IMR-90 (cell line): ENCODE results near the gene NFATC1. TPM values are rescaled to one million over a fixed set of nuclear protein-coding genes. Genes with fewer than 3 reads are reported as not detected.

Source experiments
- ATAC-seq: fragments of 200-7000 bp; cut with Tn5 transposase; 2 replicates; pipeline ENCODE4 v1.9.1; 2020; ENCODE audit warnings: low read depth, mild to moderate bottlenecking, moderate library complexity
- BruUV-seq: library from RNA; stranded (reverse); fragments of 400-500 nt; replicated peaks from 2 replicates; lab custom pipeline; 2021; lab: Mats Ljungman, UMichigan
- CTCF ChIA-PET: fragments of 300-600 bp; formaldehyde crosslinking; extraction: SDS; loops from one replicate; lab custom pipeline; 2021; ENCODE audit warnings: antibody characterized with exemption; lab: Yijun Ruan, JAX
- POLR2A ChIA-PET: fragments of 300-600 bp; sonication (Branson Sonifier 250); formaldehyde crosslinking; loops from one replicate; lab custom pipeline; 2022; ENCODE audit warnings: antibody characterized with exemption; ENCODE audit not compliant: unreplicated experiment; lab: Charles Lee
- DNase-seq: peaks from one replicate; pipeline ENCODE4 v3.0.0; 2013
- H2AFZ ChIP-seq: replicated peaks from 2 replicates; pipeline ENCODE3; 2013; ENCODE audit warnings: low read length, mild to moderate bottlenecking; ENCODE audit not compliant: poor library complexity
- H2AK5ac ChIP-seq: 2 replicates; pipeline ENCODE4 v1.6.1; 2013; ENCODE audit warnings: low read depth, low read length, inconsistent platforms
- H2AK9ac ChIP-seq: replicated peaks from 2 replicates; pipeline ENCODE3; 2013; ENCODE audit warnings: mild to moderate bottlenecking, low read depth, low read length, moderate library complexity; ENCODE audit not compliant: poor library complexity
- H2BK120ac ChIP-seq: 2 replicates; pipeline ENCODE4 v1.6.1; 2013; ENCODE audit warnings: low read depth, low read length, inconsistent platforms
- H2BK15ac ChIP-seq: 3 replicates; pipeline ENCODE4 v1.6.1; 2013; ENCODE audit warnings: low read depth, low read length, inconsistent platforms
- H2BK20ac ChIP-seq: 2 replicates; pipeline ENCODE4 v1.6.1; 2013; ENCODE audit warnings: low read depth, mild to moderate bottlenecking, inconsistent platforms, low read length, moderate library complexity
- H2BK5ac ChIP-seq: 2 replicates; pipeline ENCODE4 v1.6.1; 2013; ENCODE audit warnings: mild to moderate bottlenecking, low read depth, low read length, inconsistent platforms; ENCODE audit not compliant: poor library complexity, severe bottlenecking
- H3K14ac ChIP-seq: replicated peaks from 2 replicates; pipeline ENCODE4 v1.6.1; 2013; ENCODE audit warnings: low read depth, low read length, inconsistent platforms
- H3K18ac ChIP-seq: 2 replicates; pipeline ENCODE4 v1.6.1; 2013; ENCODE audit warnings: low read depth, low read length, control low read depth
- H3K23ac ChIP-seq: 2 replicates; pipeline ENCODE4 v1.6.1; 2013; ENCODE audit warnings: low read depth, low read length, inconsistent platforms
- H3K27ac ChIP-seq: 2 replicates; pipeline ENCODE4 v1.5.1; 2013; ENCODE audit warnings: mild to moderate bottlenecking, control low read depth, low read length; ENCODE audit not compliant: insufficient read depth
- H3K27me3 ChIP-seq: 2 replicates; pipeline ENCODE4 v1.6.1; 2013; ENCODE audit warnings: low read length; ENCODE audit not compliant: control insufficient read depth, insufficient read depth
- H3K36me3 ChIP-seq: 2 replicates; pipeline ENCODE4 v1.6.1; 2013; ENCODE audit warnings: low read length, mixed read lengths; ENCODE audit not compliant: control insufficient read depth, insufficient read depth
- H3K4ac ChIP-seq: 2 replicates; pipeline ENCODE4 v1.6.1; 2013; ENCODE audit warnings: low read depth, low read length, inconsistent platforms
- H3K4me1 ChIP-seq: 2 replicates; pipeline ENCODE4 v1.6.1; 2013; ENCODE audit warnings: low read length, mixed read lengths; ENCODE audit not compliant: control insufficient read depth, insufficient read depth
- H3K4me2 ChIP-seq: 2 replicates; pipeline ENCODE4 v1.6.1; 2013; ENCODE audit warnings: low read depth, mild to moderate bottlenecking, control low read depth, low read length, moderate library complexity
- H3K4me3 ChIP-seq: 2 replicates; pipeline ENCODE4 v1.5.1; 2013; ENCODE audit warnings: low read depth, mild to moderate bottlenecking, control low read depth, low read length, moderate library complexity; ENCODE audit not compliant: insufficient read depth
- H3K56ac ChIP-seq: 2 replicates; pipeline ENCODE4 v1.6.1; 2013; ENCODE audit warnings: low read length, inconsistent platforms; ENCODE audit not compliant: insufficient read depth; ENCODE audit errors: extremely low read depth
- H3K79me1 ChIP-seq, 2 experiments: 2 replicates each; pipeline ENCODE4 v1.6.1; 2013; ENCODE audit warnings: low read length in 2 of 2, inconsistent platforms in 1 of 2, low read depth in 1 of 2
- H3K9ac ChIP-seq: 2 replicates; pipeline ENCODE4 v1.6.1; 2013; ENCODE audit warnings: low read depth, low read length, control low read depth
- H3K9me1 ChIP-seq: 2 replicates; pipeline ENCODE4 v1.6.1; 2013; ENCODE audit warnings: low read length, inconsistent platforms; ENCODE audit not compliant: insufficient read depth
- H3K9me3 ChIP-seq: 2 replicates; pipeline ENCODE4 v1.6.1; 2013; ENCODE audit warnings: low read length; ENCODE audit not compliant: control insufficient read depth, insufficient read depth
- H4K20me1 ChIP-seq: 2 replicates; pipeline ENCODE4 v1.6.1; 2013; ENCODE audit warnings: low read length, inconsistent platforms; ENCODE audit not compliant: insufficient read depth
- H4K5ac ChIP-seq: 2 replicates; pipeline ENCODE4 v1.6.1; 2013; ENCODE audit warnings: mild to moderate bottlenecking, low read depth, low read length, control low read depth
- H4K8ac ChIP-seq, 2 experiments: 2 replicates each; pipeline ENCODE4 v1.6.1; 2013; ENCODE audit warnings: low read depth in 2 of 2, low read length in 2 of 2, control low read depth in 1 of 2, inconsistent platforms in 1 of 2
- H4K91ac ChIP-seq: 2 replicates; pipeline ENCODE4 v1.6.1; 2013; ENCODE audit warnings: low read depth, low read length, inconsistent platforms; ENCODE audit not compliant: insufficient read depth
- FOS ChIP-seq: fragments of 150-350 bp; IDR thresholded peaks from 2 replicates; pipeline ENCODE4 v1.6.1; 2016; ENCODE audit warnings: low read depth, low read length
- MAZ ChIP-seq: IDR thresholded peaks from 2 replicates; pipeline ENCODE4 v1.6.1; 2012; ENCODE audit warnings: low read depth, mild to moderate bottlenecking, low read length, improper control_type of control experiment, moderate library complexity, borderline replicate concordance
- NFE2L2 ChIP-seq: fragments of 150-350 bp; IDR thresholded peaks from 2 replicates; pipeline ENCODE4 v1.6.1; 2016; ENCODE audit warnings: low read depth, mild to moderate bottlenecking, low read length
- RAD21 ChIP-seq: IDR thresholded peaks from 2 replicates; pipeline ENCODE4 v1.6.1; 2012; ENCODE audit warnings: low read length, improper control_type of control experiment
- WGBS, 2 experiments: methylation state at CpG; one replicate each; pipeline versions ENCODE4 v1.1.5 to v1.1.7; 2013; ENCODE audit warnings: missing lambda C conversion rate in 2 of 2; ENCODE audit not compliant: insufficient read length in 1 of 2; ENCODE audit errors: extremely low coverage in 2 of 2; 5-methylcytosine and 5-hydroxymethylcytosine counted together
- dilution Hi-C: fragments of 300-500 bp; cut with HindIII; formaldehyde crosslinking; loops from one replicate; pipeline ENCODE4 v1.14.3; 2018; ENCODE audit warnings: low sequenced_read_pairs; ENCODE audit not compliant: unreplicated experiment
- in situ Hi-C: fragments of 300-500 bp; cut with MboI; formaldehyde crosslinking; loops from 3 replicates; pipeline ENCODE4 v1.14.3; 2019; ENCODE audit warnings: low sequenced_read_pairs, inconsistent platforms, mixed read lengths
- intact Hi-C: fragments of 100-400 bp; cut with micrococcal nuclease; formaldehyde crosslinking; loops from 2 replicates; pipeline ENCODE4 v1.10.0; 2022
- polyA plus RNA-seq, 3 experiments: library from polyadenylated mRNA; depleted of rRNA; stranded (reverse); fragments of >200 nt; gene quantifications; 2 replicates each; pipeline ENCODE4 v1.2.3, GENCODE V29; 2012; ENCODE audit warnings: low replicate concordance in 1 of 3
- total RNA-seq: library from RNA; depleted of rRNA; stranded (reverse); fragments of >200 nt; gene quantifications from 2 replicates; pipeline ENCODE4 v1.2.3, GENCODE V29; 2012
- TF ChIP-seq, protein P1 (sequence below): conservative IDR thresholded peaks from 2 replicates; pipeline ENCODE4 v1.5.1; 2012; ENCODE audit warnings: mild to moderate bottlenecking, low read depth, low read length, improper control_type of control experiment

Gene NFATC1
- total and polyA plus RNA-seq, 2 of the 4 experiments (the other 2 are of a cell fraction), result 0.36 to 1.8 TPM

DNA sequence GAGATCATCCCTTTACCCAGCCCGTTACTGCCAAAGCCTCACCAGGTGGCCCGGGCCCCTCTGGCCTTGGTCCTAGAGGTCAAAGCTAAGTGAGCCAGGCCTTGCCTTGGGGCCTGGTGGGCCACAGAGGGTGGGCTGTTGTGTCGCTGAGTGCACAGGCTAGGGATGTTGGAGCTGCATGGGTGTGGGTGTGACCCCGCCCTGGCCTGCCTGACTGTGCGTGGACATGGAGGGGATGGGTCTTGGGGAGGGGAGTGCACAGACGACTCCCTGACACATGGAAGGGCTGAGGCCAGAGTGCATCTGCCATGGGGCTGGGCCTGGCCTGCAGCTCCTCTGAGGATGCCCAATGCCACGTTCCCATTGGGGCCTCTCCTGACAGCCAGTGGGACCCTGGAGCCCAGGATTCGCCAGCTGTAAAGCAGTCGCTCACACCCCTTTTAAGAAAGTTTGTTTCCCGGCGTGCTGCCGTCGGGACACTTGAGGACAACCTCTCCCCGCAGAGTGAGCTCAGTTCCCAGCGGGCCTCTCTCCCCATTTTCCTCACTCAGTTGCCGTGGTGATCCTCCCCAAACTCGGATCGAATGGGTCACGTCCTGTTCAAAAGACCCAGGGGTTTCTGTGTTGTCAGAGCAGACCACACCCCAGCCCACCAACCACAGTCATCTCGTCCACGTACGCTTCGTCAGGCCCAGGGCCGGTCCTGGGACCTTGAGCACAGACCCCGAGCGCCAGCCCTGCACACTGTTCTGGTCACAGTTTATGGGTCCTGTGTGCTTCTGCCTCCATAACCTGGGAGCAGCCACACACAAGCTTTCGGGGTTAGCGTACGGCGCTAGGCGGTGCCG lies 93.5 kb downstream of the NFATC1 start:
- Histone ChIP-seq H3K4me3 (no peak overlapping the region), H3K9ac (no peak overlapping the region), H4K91ac (no peak overlapping the region), H3K27me3 (no peaks in the 10 kb centered on the region), H2BK15ac (no peak overlapping the region), H4K8ac (no peak overlapping the region), H3K14ac (no peak overlapping the region), H2BK5ac (no peak overlapping the region), H3K36me3 (no peaks in the 10 kb centered on the region), H3K27ac (no peak overlapping the region), H2BK120ac (no peak overlapping the region), H3K79me1 (no peaks in the 10 kb centered on the region), H3K56ac (no peak overlapping the region), H3K4ac (no peak overlapping the region), H2AK9ac (no peak overlapping the region), H3K9me1 (peaks cover 5% of the 10 kb centered on the region; the same call in 1 of the 2 replicates), H2AFZ (peak overlapping the region; percentile 43), H4K5ac (no peak overlapping the region), H3K4me1 (peaks cover 15% of the 10 kb centered on the region; the same call in 1 of the 2 replicates), H3K9me3 (no peaks in the 10 kb centered on the region), H2AK5ac (no peak overlapping the region), H3K4me2 (no peak overlapping the region), H3K18ac (no peak overlapping the region), H3K23ac (no peak overlapping the region), H2BK20ac (no peak overlapping the region), H4K20me1 (0 out of 2 replicates have a peak, but pooled peaks cover 3% of the 10 kb centered on the region)
- WGBS, 2 experiments, result 56% methylated on average over 13 of the region's 32 CpGs; no CpG with 5 or more reads in 1 of the 2 experiments
- in situ Hi-C loops (no loop called here), dilution Hi-C loops (no loop called here), intact Hi-C loops (no loop called here)
- BruUV-seq, result no TSS peak
- DNase-seq (no peak), ATAC-seq (no peak)
- TF ChIP-seq, protein P1, sequence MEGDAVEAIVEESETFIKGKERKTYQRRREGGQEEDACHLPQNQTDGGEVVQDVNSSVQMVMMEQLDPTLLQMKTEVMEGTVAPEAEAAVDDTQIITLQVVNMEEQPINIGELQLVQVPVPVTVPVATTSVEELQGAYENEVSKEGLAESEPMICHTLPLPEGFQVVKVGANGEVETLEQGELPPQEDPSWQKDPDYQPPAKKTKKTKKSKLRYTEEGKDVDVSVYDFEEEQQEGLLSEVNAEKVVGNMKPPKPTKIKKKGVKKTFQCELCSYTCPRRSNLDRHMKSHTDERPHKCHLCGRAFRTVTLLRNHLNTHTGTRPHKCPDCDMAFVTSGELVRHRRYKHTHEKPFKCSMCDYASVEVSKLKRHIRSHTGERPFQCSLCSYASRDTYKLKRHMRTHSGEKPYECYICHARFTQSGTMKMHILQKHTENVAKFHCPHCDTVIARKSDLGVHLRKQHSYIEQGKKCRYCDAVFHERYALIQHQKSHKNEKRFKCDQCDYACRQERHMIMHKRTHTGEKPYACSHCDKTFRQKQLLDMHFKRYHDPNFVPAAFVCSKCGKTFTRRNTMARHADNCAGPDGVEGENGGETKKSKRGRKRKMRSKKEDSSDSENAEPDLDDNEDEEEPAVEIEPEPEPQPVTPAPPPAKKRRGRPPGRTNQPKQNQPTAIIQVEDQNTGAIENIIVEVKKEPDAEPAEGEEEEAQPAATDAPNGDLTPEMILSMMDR, result no peak
- TF ChIP-seq RAD21, result no peak
- no peak for TF ChIP-seq NFE2L2
- TF ChIP-seq FOS, result no peak
- no peak for TF ChIP-seq MAZ
- CTCF ChIA-PET, result no interaction called here
- POLR2A ChIA-PET, result no interaction called here
